Adrenal gland (tissue), 12 donors: ENCODE results near the gene ACTL10. TPM values are rescaled to one million over a fixed set of nuclear protein-coding genes. Genes with fewer than 3 reads are reported as not detected.

Source experiments
- DNase-seq, 7 donors: peaks; one replicate each; pipeline ENCODE4 v3.0.0-alpha.2; 2019 to 2020
- H3K27ac ChIP-seq, 5 donors: fragments of 200-600 bp; sonication (generic) in 4 of 5; 1 replicate in 3 of 5; 2 replicates in 2 of 5; pipeline versions ENCODE4 v1.5.1 to v1.8.0; 2016 to 2020; ENCODE audit warnings: mild to moderate bottlenecking in 1 of 5
- H3K27me3 ChIP-seq: fragments of 200-600 bp; 2 replicates; pipeline ENCODE4 v1.8.0; 2021
- H3K36me3 ChIP-seq, 2 donors: fragments of 200-600 bp; replicated peaks in 1 of 2; 1 replicate in 1 of 2; 2 replicates in 1 of 2; pipeline versions ENCODE4 v1.5.1 to v1.8.0; 2018 to 2022
- H3K4me1 ChIP-seq, 2 donors: fragments of 200-600 bp; replicated peaks in 1 of 2; 1 replicate in 1 of 2; 2 replicates in 1 of 2; pipeline versions ENCODE4 v1.5.1 to v1.8.0; 2018 to 2021
- H3K4me3 ChIP-seq, 4 donors: fragments of 200-600 bp; sonication (generic) in 3 of 4; one replicate each; pipeline ENCODE4 v1.5.1; 2016 to 2018
- H3K9me3 ChIP-seq, 3 donors: fragments of 200-600 bp; sonication (generic) in 1 of 3; replicated peaks in 1 of 3; 1 replicate in 2 of 3; 2 replicates in 1 of 3; pipeline versions ENCODE4 v1.5.1 to v1.8.0; 2016 to 2021
- POLR2A ChIP-seq, 2 donors: fragments of 450-650 bp; IDR thresholded peaks; one replicate each; pipeline ENCODE4 v1.6.1; 2017; ENCODE audit warnings: antibody characterized with exemption in 2 of 2, mild to moderate bottlenecking in 2 of 2, moderate library complexity in 1 of 2
- WGBS, 4 donors: extraction: QIAGEN DNeasy Blood & Tissue Kit in 2 of 4; methylation state at CpG; one replicate each; pipeline versions ENCODE4 v1.1.5 to v1.1.7; 2013 to 2017; 5-methylcytosine and 5-hydroxymethylcytosine counted together
- intact Hi-C, 2 donors: fragments of 100-400 bp; cut with DNase I; formaldehyde crosslinking; loops; one replicate each; pipeline versions ENCODE4 v1.14.1 to v1.15.0; 2022 to 2023
- polyA plus RNA-seq, 3 donors: library from polyadenylated mRNA; stranded (reverse); fragments of 200-250 nt in 2 of 3; fragments of 350-450 nt in 1 of 3; fragmentation: Illumina TruSeq in 1 of 3; extraction: RNeasy Lipid Tissue Mini Kit (QIAGEN cat#74804) in 1 of 3; gene quantifications; one replicate each; pipeline ENCODE4 v1.2.3, GENCODE V29; 2013 to 2014
- total RNA-seq, 9 donors: library from RNA; depleted of rRNA in 4 of 9; stranded (reverse); fragments of >200 nt in 4 of 9; fragments of 120-200 nt in 1 of 9; fragmentation: NEBNext Ultra II Directional in 1 of 9; extraction: Animal tissue kit (Norgen Biotek cat#: 25700) in 1 of 9; gene quantifications; one replicate each; pipeline versions ENCODE4 v1.1.0 to v1.2.4, GENCODE V29; 2013 to 2023
- TF ChIP-seq, protein P1 (sequence below), 6 experiments: fragments of 450-650 bp in 4 of 6; fragments of 200-600 bp in 2 of 6; sonication (generic) in 1 of 6; IDR thresholded peaks; 1 replicate in 5 of 6; 2 replicates in 1 of 6; pipeline versions ENCODE4 v1.5.1 to v1.8.0; 2016 to 2021; ENCODE audit warnings: antibody characterized with exemption in 6 of 6, mild to moderate bottlenecking in 2 of 6, moderate library complexity in 1 of 6
- donor health status: healthy with polysubstance abuse.
- donor health status: Bipolar disorder and iron deficiency.
- donor health status: DM: yes; HTN: yes; CAD: no.
- donor health status: DM: no; HTN: no; CAD: no.
- donor health status: DM: no; HTN: no; CAD: no.
- donor health status: DM: yes; HTN: yes; CAD: no.

ACTL10 gene
- total and polyA plus RNA-seq, 12 donors, result 0.18 to 3.1 (median 0.58) TPM

DNA sequence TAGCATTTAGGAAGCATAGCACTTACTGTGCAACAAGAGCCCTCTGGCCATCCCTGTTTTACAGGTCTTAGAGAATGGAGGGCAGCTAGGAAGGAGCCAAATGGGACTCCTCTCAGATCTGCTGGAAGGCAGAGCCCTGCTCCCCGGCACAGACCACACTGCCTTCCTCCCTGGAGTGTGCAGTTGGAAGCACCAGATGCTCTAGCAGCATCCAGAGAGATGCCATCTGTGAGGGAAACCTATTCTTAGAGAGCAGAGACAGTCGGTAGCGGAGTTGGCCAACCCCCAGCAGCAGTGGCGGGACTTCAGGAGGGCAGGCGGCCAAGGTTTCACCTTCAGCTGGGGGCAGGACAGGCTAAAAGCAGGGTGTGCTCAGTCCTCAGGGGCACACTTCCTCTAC, 36.1 kb downstream of the ACTL10 start:
- no peaks in the 10 kb centered on the region for H3K9me3 ChIP-seq
- H3K27ac ChIP-seq, result no peak overlapping the region
- TF ChIP-seq, protein P1, sequence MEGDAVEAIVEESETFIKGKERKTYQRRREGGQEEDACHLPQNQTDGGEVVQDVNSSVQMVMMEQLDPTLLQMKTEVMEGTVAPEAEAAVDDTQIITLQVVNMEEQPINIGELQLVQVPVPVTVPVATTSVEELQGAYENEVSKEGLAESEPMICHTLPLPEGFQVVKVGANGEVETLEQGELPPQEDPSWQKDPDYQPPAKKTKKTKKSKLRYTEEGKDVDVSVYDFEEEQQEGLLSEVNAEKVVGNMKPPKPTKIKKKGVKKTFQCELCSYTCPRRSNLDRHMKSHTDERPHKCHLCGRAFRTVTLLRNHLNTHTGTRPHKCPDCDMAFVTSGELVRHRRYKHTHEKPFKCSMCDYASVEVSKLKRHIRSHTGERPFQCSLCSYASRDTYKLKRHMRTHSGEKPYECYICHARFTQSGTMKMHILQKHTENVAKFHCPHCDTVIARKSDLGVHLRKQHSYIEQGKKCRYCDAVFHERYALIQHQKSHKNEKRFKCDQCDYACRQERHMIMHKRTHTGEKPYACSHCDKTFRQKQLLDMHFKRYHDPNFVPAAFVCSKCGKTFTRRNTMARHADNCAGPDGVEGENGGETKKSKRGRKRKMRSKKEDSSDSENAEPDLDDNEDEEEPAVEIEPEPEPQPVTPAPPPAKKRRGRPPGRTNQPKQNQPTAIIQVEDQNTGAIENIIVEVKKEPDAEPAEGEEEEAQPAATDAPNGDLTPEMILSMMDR (IDR thresholded peaks at IDR 0.05), result no peak
- TF ChIP-seq POLR2A (IDR thresholded peaks at IDR 0.05), result no peak
- H3K36me3 ChIP-seq, result peaks cover 0 to 17% of the 10 kb centered on the region in 2 donors
- peak in 3 of 7 donors; percentile 46 to 63 (median 51) for DNase-seq
- H3K4me3 ChIP-seq, result no peak overlapping the region
- WGBS, 4 donors, result 29 to 55% (median 33%) methylated on average over 5 of the region's 5 CpGs
- intact Hi-C loops, result no loop called here
- no peaks in the 10 kb centered on the region for H3K27me3 ChIP-seq
- peaks cover 0 to 5% of the 10 kb centered on the region in 2 donors for H3K4me1 ChIP-seq

DNA sequence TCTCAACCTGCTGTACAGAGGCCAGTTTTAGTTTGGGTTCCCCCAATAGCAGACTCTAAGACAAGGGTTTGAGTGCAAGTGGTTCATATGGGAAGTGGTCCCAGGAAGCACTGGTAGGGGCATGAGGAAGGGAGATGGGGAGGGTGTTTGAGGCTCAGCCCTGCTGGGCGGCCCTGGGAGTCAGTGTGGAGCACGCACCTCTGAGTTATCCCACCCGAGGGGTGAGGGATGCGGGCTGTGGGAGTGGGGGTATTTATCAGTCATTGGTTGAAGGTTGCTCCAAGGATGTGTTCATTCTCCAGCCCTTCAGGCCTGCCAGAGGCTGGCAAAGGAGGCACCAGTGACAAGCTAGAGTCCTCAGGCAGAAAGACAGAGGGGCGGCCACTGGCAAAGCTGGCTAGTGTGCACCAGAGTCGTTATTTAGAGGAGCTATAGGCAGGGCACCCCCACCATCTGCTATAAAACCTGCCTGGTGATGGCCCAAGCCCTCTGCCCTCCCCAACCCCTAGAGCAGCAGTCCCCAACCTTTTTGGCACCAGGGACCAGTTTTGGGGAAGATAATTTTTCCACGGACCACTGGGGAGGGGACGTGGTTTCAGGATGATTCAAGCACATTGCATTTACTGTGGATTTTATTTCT, 36.9 kb downstream of the ACTL10 start:
- 90 to 98% (median 95%) methylated on average over 8 of the region's 8 CpGs for WGBS, 4 donors
- Histone ChIP-seq H3K4me1 (peaks cover 0 to 7% of the 10 kb centered on the region in 2 donors), H3K9me3 (no peaks in the 10 kb centered on the region), H3K4me3 (no peak overlapping the region), H3K27me3 (no peaks in the 10 kb centered on the region), H3K36me3 (peaks cover 0 to 17% of the 10 kb centered on the region in 2 donors), H3K27ac (no peak overlapping the region)
- DNase-seq, result no peak
- intact Hi-C loops, result no loop called here
- no peak for TF ChIP-seq POLR2A (IDR thresholded peaks at IDR 0.05)
- TF ChIP-seq, protein P1 (IDR thresholded peaks at IDR 0.05), result no peak

DNA sequence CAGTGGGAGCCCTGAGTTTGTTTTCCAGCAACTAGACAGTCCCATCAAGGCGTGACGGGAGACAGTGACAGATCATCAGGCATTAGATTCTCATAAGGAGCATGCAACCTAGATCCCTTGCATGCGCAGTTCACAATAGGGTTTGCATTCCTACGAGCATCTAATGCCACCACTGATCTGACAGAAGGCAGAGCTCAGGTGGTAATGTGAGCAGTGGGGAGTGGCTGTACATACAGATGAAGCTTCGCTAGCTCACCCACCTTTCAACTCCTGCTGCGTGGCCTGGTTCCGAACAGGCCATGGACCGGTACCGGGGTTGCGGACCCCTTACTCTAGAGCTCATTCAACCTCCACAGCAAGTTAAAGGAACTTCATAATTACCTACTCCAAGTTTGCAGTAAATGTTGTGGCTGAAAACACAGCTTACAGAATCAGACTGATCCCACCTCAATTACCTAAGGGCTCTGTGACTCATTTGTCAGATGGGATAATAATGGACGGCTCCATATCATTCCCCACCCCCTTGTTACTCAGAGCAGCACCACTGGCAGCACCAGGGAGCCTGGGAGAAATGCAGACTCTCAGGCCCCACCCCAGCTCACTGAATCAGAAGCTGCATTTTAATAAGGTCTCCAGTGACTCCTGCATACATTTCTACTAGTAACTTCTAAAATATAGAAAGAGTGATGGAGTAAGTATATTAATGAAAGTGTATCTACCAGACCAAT, 37.6 kb downstream of the ACTL10 start:
- H3K36me3 ChIP-seq, result peaks cover 0 to 17% of the 10 kb centered on the region in 2 donors
- no peak for DNase-seq
- peaks cover 3 to 12% of the 10 kb centered on the region in 2 donors for H3K4me1 ChIP-seq
- H3K9me3 ChIP-seq, result no peaks in the 10 kb centered on the region
- no peaks in the 10 kb centered on the region for H3K27me3 ChIP-seq
- no peak for TF ChIP-seq POLR2A (IDR thresholded peaks at IDR 0.05)
- TF ChIP-seq, protein P1 (IDR thresholded peaks at IDR 0.05), result no peak
- intact Hi-C loops, result no loop called here
- H3K27ac ChIP-seq, result no peak overlapping the region
- no peak overlapping the region for H3K4me3 ChIP-seq
- WGBS, 4 donors, result 90 to 93% (median 93%) methylated on average over 8 to 11 of the region's 11 CpGs

DNA sequence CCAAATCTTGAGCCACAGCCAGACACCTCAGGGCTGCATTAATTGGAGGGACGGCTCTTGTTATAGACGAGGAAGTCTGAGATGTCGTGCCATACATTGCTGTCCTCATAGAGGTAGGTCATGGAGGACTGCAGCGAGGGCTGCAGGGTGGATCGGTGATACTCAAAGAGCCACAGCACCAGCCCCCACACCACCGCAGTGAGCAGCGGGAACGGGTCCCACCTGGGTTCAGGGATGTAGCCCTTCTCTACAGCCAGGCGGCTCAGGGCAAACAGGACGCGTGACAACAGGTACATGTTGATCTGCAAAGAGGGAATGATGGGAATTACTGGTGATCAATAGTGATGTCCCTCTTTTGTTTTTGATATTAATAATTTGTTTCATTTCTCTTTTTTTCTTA, 40.9 kb downstream of the ACTL10 start:
- H3K27ac ChIP-seq, result no peak overlapping the region
- no peak for TF ChIP-seq POLR2A (IDR thresholded peaks at IDR 0.05)
- TF ChIP-seq, protein P1 (IDR thresholded peaks at IDR 0.05), result no peak
- H3K27me3 ChIP-seq, result no peaks in the 10 kb centered on the region
- H3K9me3 ChIP-seq, result no peaks in the 10 kb centered on the region
- WGBS, 4 donors, result 88 to 94% (median 90%) methylated on average over 11 of the region's 11 CpGs
- no peak for DNase-seq
- intact Hi-C loops, result no loop called here
- no peak overlapping the region for H3K4me3 ChIP-seq
- peaks cover 0 to 21% of the 10 kb centered on the region in 2 donors for H3K36me3 ChIP-seq
- H3K4me1 ChIP-seq, result peaks cover 3 to 12% of the 10 kb centered on the region in 2 donors
